GM12801 (cell line): Measurements from ENCODE around the gene MYL9.

ENCODE experiments used
- CTCF ChIP-seq: IDR thresholded peaks from one replicate; pipeline ENCODE4 v1.5.1; 2011; ENCODE audit warnings: control low read depth; ENCODE audit not compliant: insufficient read length; ENCODE audit errors: extremely low read depth

The MYL9 gene

GRCh38 chr20:36565520-36565919 lies 24.2 kb downstream of the MYL9 start:
- no peak for TF ChIP-seq CTCF

- TF ChIP-seq CTCF, result no peak
Observed at GRCh38 chr20:36569847-36570429, 28.6 kb downstream of the MYL9 start.

- no peak for TF ChIP-seq CTCF
Observed at GRCh38 chr20:36571564-36572504, 30.5 kb downstream of the MYL9 start.

GRCh38 chr20:36572701-36573102 lies 31.4 kb downstream of the MYL9 start:
- TF ChIP-seq CTCF, result no peak

GRCh38 chr20:36573103-36573797 lies 31.9 kb downstream of the MYL9 start, which contains the start of gene TGIF2:
Gene TGIF2 (plus strand): TSS chr20:36573597. CDS start chr20:36578775, 5,178 bp downstream.
- no peak for TF ChIP-seq CTCF

GRCh38 chr20:36573798-36574365 lies 32.6 kb downstream of the MYL9 start:
- no peak for TF ChIP-seq CTCF
